H9 (cell line): ENCODE measurements around the gene TMEM201. TPM values are rescaled to one million over a fixed set of nuclear protein-coding genes. Genes with fewer than 3 reads are reported as not detected.

Experiments used
- DNase-seq: peaks from one replicate; pipeline ENCODE4 v3.0.0-alpha.2; 2017
- H2AFZ ChIP-seq: one replicate; pipeline ENCODE4 v1.6.1; 2013; ENCODE audit warnings: mild to moderate bottlenecking, low read length, control low read depth, moderate library complexity
- H2AK5ac ChIP-seq: 2 replicates; pipeline ENCODE4 v1.6.1; 2013; ENCODE audit warnings: low read length, control low read depth, mixed read lengths; ENCODE audit not compliant: insufficient read length
- H2BK120ac ChIP-seq: one replicate; pipeline ENCODE4 v1.6.1; 2013; ENCODE audit warnings: low read depth, mild to moderate bottlenecking, low read length, control low read depth, inconsistent platforms; ENCODE audit not compliant: poor library complexity, severe bottlenecking
- H2BK12ac ChIP-seq: 2 replicates; pipeline ENCODE4 v1.6.1; 2013; ENCODE audit warnings: low read length, control low read depth, mixed read lengths, low read depth; ENCODE audit not compliant: insufficient read length
- H2BK15ac ChIP-seq: 2 replicates; pipeline ENCODE4 v1.6.1; 2013; ENCODE audit warnings: low read depth, low read length, control low read depth
- H2BK20ac ChIP-seq: one replicate; pipeline ENCODE4 v1.6.1; 2013; ENCODE audit warnings: low read depth, mild to moderate bottlenecking, low read length, control low read depth, inconsistent platforms; ENCODE audit not compliant: poor library complexity, severe bottlenecking
- H2BK5ac ChIP-seq: 2 replicates; pipeline ENCODE4 v1.6.1; 2013; ENCODE audit warnings: low read length, control low read depth, mixed read lengths; ENCODE audit not compliant: insufficient read length
- H3K14ac ChIP-seq: 2 replicates; pipeline ENCODE4 v1.6.1; 2013; ENCODE audit warnings: low read length, control low read depth; ENCODE audit not compliant: insufficient read depth
- H3K18ac ChIP-seq: 2 replicates; pipeline ENCODE4 v1.6.1; 2013; ENCODE audit warnings: low read depth, mild to moderate bottlenecking, mixed read lengths, low read length, control low read depth; ENCODE audit not compliant: insufficient read length
- H3K23ac ChIP-seq: 2 replicates; pipeline ENCODE4 v1.6.1; 2013; ENCODE audit warnings: low read length, control low read depth, mixed read lengths, low read depth; ENCODE audit not compliant: insufficient read length
- H3K23me2 ChIP-seq: 2 replicates; pipeline ENCODE4 v1.6.1; 2013; ENCODE audit warnings: low read depth, mild to moderate bottlenecking, mixed read lengths, low read length, control low read depth; ENCODE audit not compliant: insufficient read length, poor library complexity, severe bottlenecking
- H3K27ac ChIP-seq: 2 replicates; pipeline ENCODE4 v1.5.1; 2013; ENCODE audit warnings: low read length, control low read depth, mixed read lengths, low read depth; ENCODE audit not compliant: insufficient read length
- H3K27me3 ChIP-seq: 2 replicates; pipeline ENCODE4 v1.6.1; 2013; ENCODE audit warnings: low read length, control low read depth, inconsistent platforms; ENCODE audit not compliant: insufficient read depth
- H3K4ac ChIP-seq: 2 replicates; pipeline ENCODE4 v1.6.1; 2013; ENCODE audit warnings: low read depth, mild to moderate bottlenecking, control low read depth, inconsistent platforms, low read length, moderate library complexity
- H3K4me1 ChIP-seq: 2 replicates; pipeline ENCODE4 v1.6.1; 2013; ENCODE audit warnings: low read length, control low read depth, inconsistent platforms; ENCODE audit not compliant: insufficient read depth
- H3K4me2 ChIP-seq: 2 replicates; pipeline ENCODE4 v1.6.1; 2013; ENCODE audit warnings: low read length, control low read depth, mixed read lengths; ENCODE audit not compliant: insufficient read length, insufficient read depth
- H3K56ac ChIP-seq: 2 replicates; pipeline ENCODE4 v1.6.1; 2013; ENCODE audit warnings: low read depth, mild to moderate bottlenecking, mixed read lengths, low read length, control low read depth; ENCODE audit not compliant: insufficient read length
- H3K79me1 ChIP-seq: 2 replicates; pipeline ENCODE4 v1.6.1; 2013; ENCODE audit warnings: low read depth, mild to moderate bottlenecking, moderate library complexity, low read length, control low read depth, inconsistent platforms; ENCODE audit not compliant: insufficient read depth, poor library complexity, severe bottlenecking
- H3K79me2 ChIP-seq: 2 replicates; pipeline ENCODE4 v1.6.1; 2013; ENCODE audit warnings: low read length, control low read depth, inconsistent platforms; ENCODE audit not compliant: insufficient read depth
- H3K9ac ChIP-seq: 2 replicates; pipeline ENCODE4 v1.6.1; 2013; ENCODE audit warnings: low read length, control low read depth, mixed read lengths; ENCODE audit not compliant: insufficient read length; ENCODE audit errors: extremely low read depth
- H3K9me3 ChIP-seq: one replicate; pipeline ENCODE4 v1.6.1; 2013; ENCODE audit warnings: low read depth, low read length, inconsistent platforms; ENCODE audit not compliant: control insufficient read depth
- H3T11ph ChIP-seq: one replicate; pipeline ENCODE4 v1.6.1; 2013; ENCODE audit warnings: mild to moderate bottlenecking, low read length, control low read depth, inconsistent platforms
- H4K20me1 ChIP-seq: one replicate; pipeline ENCODE4 v1.6.1; 2013; ENCODE audit not compliant: control insufficient read depth, insufficient read length, insufficient read depth
- H4K5ac ChIP-seq: 2 replicates; pipeline ENCODE4 v1.6.1; 2013; ENCODE audit warnings: low read depth, mild to moderate bottlenecking, mixed read lengths, low read length, control low read depth; ENCODE audit not compliant: insufficient read length
- H4K8ac ChIP-seq: replicated peaks from 2 replicates; pipeline ENCODE4 v1.6.1; 2013; ENCODE audit warnings: low read length, control low read depth, mixed read lengths, low read depth; ENCODE audit not compliant: insufficient read length
- H4K91ac ChIP-seq: 2 replicates; pipeline ENCODE4 v1.6.1; 2013; ENCODE audit warnings: low read depth, mild to moderate bottlenecking, moderate library complexity, mixed read lengths, low read length, control low read depth; ENCODE audit not compliant: insufficient read length
- H3K27ac Mint-ChIP-seq, 3 experiments: 2 replicates in 2 of 3; 3 replicates in 1 of 3; pipeline ENCODE4 v1.8.0; 2020 to 2021; ENCODE audit warnings: mixed read lengths in 3 of 3, mild to moderate bottlenecking in 1 of 3, moderate library complexity in 1 of 3
- H3K27me3 Mint-ChIP-seq: 2 replicates; pipeline ENCODE4 v1.8.0; 2021; ENCODE audit warnings: low read depth, mild to moderate bottlenecking, moderate library complexity, mixed read lengths
- H3K36me3 Mint-ChIP-seq, 3 experiments: 2 replicates in 2 of 3; 3 replicates in 1 of 3; pipeline ENCODE4 v1.8.0; 2020 to 2021; ENCODE audit warnings: low read depth in 3 of 3, mixed read lengths in 3 of 3; ENCODE audit not compliant: insufficient read depth in 1 of 3
- H3K4me1 Mint-ChIP-seq, 2 experiments: 2 replicates each; pipeline ENCODE4 v1.8.0; 2020; ENCODE audit warnings: mixed read lengths in 2 of 2
- H3K4me3 Mint-ChIP-seq, 2 experiments: 2 replicates in 1 of 2; 3 replicates in 1 of 2; pipeline ENCODE4 v1.8.0; 2020 to 2021; ENCODE audit warnings: mild to moderate bottlenecking in 2 of 2, mixed read lengths in 2 of 2, moderate library complexity in 1 of 2
- H3K9me3 Mint-ChIP-seq, 2 experiments: 2 replicates in 1 of 2; 3 replicates in 1 of 2; pipeline ENCODE4 v1.8.0; 2020; ENCODE audit warnings: mild to moderate bottlenecking in 2 of 2, mixed read lengths in 2 of 2, moderate library complexity in 1 of 2
- WGBS: extraction: QIAGEN DNeasy Blood & Tissue Kit; methylation state at CpG from one replicate; pipeline ENCODE4 v1.1.7; 2013; ENCODE audit warnings: missing lambda C conversion rate, low lambda C conversion rate, mixed read lengths; ENCODE audit not compliant: insufficient read length; ENCODE audit errors: extremely low coverage; 5-methylcytosine and 5-hydroxymethylcytosine counted together
- total RNA-seq: library from RNA; stranded (reverse); gene quantifications from 2 replicates; pipeline ENCODE4 v1.2.1, GENCODE V29; 2021
- TF ChIP-seq, protein P1 (sequence below): fragments of 200-600 bp; sonication (generic); conservative IDR thresholded peaks from 3 replicates; pipeline ENCODE4 v1.8.0; 2021; ENCODE audit warnings: antibody characterized with exemption, mild to moderate bottlenecking

Gene TMEM201
- total RNA-seq, 1 experiment from 2014 or later: 31.0 TPM

- Histone ChIP-seq H3T11ph (no peak overlapping the region), H3K56ac (no peak overlapping the region), H3K23ac (no peak overlapping the region), H2BK120ac (no peak overlapping the region), H3K4me1 (no peaks in the 10 kb centered on the region), H4K8ac (no peak overlapping the region), H3K27ac (no peak overlapping the region), H2AK5ac (no peak overlapping the region), H2BK12ac (no peak overlapping the region), H4K91ac (no peak overlapping the region), H2BK5ac (no peak overlapping the region), H3K9ac (no peak overlapping the region), H2BK20ac (no peak overlapping the region), H3K4me2 (no peak overlapping the region), H3K14ac (no peak overlapping the region; the same call in 1 of the 2 replicates), H4K5ac (no peak overlapping the region), H3K9me3 (no peaks in the 10 kb centered on the region), H3K27me3 (no peaks in the 10 kb centered on the region), H3K79me1 (no peaks in the 10 kb centered on the region), H3K23me2 (no peaks in the 10 kb centered on the region), H3K18ac (no peak overlapping the region), H2AFZ (no peak overlapping the region), H3K4ac (no peak overlapping the region), H4K20me1 (no peaks in the 10 kb centered on the region), H3K79me2 (no peaks in the 10 kb centered on the region), H2BK15ac (no peak overlapping the region)
- Mint-ChIP-seq H3K27ac (peak overlapping the region in 2 of 3 experiments; percentile 6 to 85; a peak in 2 of 7 replicates), H3K9me3 (no peaks in the 10 kb centered on the region), H3K4me3 (no peak overlapping the region), H3K4me1 (no peaks in the 10 kb centered on the region), H3K27me3 (no peaks in the 10 kb centered on the region), H3K36me3 (peaks cover 9 to 47% (median 44%) of the 10 kb centered on the region in 3 experiments; a peak in 6 of 7 replicates)
- DNase-seq: no peak
- WGBS: no CpG with 5 or more reads among the region's 19 CpGs
- TF ChIP-seq, protein P1, sequence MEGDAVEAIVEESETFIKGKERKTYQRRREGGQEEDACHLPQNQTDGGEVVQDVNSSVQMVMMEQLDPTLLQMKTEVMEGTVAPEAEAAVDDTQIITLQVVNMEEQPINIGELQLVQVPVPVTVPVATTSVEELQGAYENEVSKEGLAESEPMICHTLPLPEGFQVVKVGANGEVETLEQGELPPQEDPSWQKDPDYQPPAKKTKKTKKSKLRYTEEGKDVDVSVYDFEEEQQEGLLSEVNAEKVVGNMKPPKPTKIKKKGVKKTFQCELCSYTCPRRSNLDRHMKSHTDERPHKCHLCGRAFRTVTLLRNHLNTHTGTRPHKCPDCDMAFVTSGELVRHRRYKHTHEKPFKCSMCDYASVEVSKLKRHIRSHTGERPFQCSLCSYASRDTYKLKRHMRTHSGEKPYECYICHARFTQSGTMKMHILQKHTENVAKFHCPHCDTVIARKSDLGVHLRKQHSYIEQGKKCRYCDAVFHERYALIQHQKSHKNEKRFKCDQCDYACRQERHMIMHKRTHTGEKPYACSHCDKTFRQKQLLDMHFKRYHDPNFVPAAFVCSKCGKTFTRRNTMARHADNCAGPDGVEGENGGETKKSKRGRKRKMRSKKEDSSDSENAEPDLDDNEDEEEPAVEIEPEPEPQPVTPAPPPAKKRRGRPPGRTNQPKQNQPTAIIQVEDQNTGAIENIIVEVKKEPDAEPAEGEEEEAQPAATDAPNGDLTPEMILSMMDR: no peak
Measured at GRCh38 chr1:9607352-9607751, 18.6 kb downstream of the TMEM201 start.
